ENCODE measurements around the gene CD248.
"Not testable (repeated sequence)": the region's sequence is repeated elsewhere in the genome, so short reads cannot be mapped to it uniquely, and the experiment has no call there.

The CD248 gene

DNA sequence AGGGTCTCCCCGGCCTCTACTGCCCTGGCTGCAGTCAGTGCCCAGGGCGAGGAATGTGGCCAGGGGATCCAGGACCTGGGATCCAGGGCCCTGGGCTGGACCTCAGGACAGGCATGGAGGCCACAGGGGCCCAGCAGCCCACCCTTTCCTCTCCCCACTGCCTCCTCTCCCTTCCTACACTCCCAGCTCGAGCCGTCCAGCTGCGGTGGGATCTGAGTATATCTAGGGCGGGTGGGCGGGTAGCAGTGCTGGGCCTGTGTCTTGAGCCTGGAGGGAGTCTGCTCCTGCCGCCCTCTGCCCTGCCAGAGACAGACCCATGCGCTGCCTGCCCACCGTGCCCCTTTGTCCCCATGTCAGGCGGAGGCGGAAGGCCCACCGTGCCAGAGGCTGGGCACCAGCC is 40.2 kb downstream of the CD248 start:
- H3K27me3 ChIP-seq (ENCODE audit: insufficient read depth, poor library complexity, severe bottlenecking); H3K4me3 ChIP-seq (replicated peaks; ENCODE audit: insufficient read depth, low read length); DNase-seq (ENCODE audit: low read depth in 1 of 2, low spot score in 1 of 2); H3K27ac ChIP-seq (replicated peaks): not testable (repeated sequence)

DNA sequence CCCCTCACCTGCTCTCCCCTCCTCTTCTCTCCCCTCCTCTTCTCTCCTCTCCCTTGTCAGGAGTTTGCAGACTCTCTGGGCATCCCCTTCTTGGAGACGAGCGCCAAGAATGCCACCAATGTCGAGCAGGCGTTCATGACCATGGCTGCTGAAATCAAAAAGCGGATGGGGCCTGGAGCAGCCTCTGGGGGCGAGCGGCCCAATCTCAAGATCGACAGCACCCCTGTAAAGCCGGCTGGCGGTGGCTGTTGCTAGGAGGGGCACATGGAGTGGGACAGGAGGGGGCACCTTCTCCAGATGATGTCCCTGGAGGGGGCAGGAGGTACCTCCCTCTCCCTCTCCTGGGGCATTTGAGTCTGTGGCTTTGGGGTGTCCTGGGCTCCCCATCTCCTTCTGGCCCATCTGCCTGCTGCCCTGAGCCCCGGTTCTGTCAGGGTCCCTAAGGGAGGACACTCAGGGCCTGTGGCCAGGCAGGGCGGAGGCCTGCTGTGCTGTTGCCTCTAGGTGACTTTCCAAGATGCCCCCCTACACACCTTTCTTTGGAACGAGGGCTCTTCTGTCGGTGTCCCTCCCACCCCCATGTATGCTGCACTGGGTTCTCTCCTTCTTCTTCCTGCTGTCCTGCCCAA is 40.7 kb downstream of the CD248 start:
- no peaks in the 10 kb centered on the region for H3K27me3 ChIP-seq (ENCODE audit: insufficient read depth, poor library complexity, severe bottlenecking)
- no peak overlapping the region for H3K4me3 ChIP-seq (replicated peaks; ENCODE audit: insufficient read depth, low read length)
- DNase-seq (ENCODE audit: low read depth in 1 of 2, low spot score in 1 of 2), result no peak
- H3K27ac ChIP-seq (replicated peaks), result no peak overlapping the region
- TF ChIP-seq, protein P1, sequence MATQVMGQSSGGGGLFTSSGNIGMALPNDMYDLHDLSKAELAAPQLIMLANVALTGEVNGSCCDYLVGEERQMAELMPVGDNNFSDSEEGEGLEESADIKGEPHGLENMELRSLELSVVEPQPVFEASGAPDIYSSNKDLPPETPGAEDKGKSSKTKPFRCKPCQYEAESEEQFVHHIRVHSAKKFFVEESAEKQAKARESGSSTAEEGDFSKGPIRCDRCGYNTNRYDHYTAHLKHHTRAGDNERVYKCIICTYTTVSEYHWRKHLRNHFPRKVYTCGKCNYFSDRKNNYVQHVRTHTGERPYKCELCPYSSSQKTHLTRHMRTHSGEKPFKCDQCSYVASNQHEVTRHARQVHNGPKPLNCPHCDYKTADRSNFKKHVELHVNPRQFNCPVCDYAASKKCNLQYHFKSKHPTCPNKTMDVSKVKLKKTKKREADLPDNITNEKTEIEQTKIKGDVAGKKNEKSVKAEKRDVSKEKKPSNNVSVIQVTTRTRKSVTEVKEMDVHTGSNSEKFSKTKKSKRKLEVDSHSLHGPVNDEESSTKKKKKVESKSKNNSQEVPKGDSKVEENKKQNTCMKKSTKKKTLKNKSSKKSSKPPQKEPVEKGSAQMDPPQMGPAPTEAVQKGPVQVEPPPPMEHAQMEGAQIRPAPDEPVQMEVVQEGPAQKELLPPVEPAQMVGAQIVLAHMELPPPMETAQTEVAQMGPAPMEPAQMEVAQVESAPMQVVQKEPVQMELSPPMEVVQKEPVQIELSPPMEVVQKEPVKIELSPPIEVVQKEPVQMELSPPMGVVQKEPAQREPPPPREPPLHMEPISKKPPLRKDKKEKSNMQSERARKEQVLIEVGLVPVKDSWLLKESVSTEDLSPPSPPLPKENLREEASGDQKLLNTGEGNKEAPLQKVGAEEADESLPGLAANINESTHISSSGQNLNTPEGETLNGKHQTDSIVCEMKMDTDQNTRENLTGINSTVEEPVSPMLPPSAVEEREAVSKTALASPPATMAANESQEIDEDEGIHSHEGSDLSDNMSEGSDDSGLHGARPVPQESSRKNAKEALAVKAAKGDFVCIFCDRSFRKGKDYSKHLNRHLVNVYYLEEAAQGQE (IDR thresholded peaks at IDR 0.05; ENCODE audit: insufficient replicate concordance, low read depth), result no peak
- TF ChIP-seq GABPA (IDR thresholded peaks at IDR 0.05; ENCODE audit: low read depth), result no peak
- TF ChIP-seq, protein P2, sequence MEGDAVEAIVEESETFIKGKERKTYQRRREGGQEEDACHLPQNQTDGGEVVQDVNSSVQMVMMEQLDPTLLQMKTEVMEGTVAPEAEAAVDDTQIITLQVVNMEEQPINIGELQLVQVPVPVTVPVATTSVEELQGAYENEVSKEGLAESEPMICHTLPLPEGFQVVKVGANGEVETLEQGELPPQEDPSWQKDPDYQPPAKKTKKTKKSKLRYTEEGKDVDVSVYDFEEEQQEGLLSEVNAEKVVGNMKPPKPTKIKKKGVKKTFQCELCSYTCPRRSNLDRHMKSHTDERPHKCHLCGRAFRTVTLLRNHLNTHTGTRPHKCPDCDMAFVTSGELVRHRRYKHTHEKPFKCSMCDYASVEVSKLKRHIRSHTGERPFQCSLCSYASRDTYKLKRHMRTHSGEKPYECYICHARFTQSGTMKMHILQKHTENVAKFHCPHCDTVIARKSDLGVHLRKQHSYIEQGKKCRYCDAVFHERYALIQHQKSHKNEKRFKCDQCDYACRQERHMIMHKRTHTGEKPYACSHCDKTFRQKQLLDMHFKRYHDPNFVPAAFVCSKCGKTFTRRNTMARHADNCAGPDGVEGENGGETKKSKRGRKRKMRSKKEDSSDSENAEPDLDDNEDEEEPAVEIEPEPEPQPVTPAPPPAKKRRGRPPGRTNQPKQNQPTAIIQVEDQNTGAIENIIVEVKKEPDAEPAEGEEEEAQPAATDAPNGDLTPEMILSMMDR (IDR thresholded peaks at IDR 0.05; ENCODE audit: insufficient read depth, low read length), result no peak
- no peak for TF ChIP-seq SPI1 (IDR thresholded peaks at IDR 0.05; ENCODE audit: borderline replicate concordance, low read depth)
- no peak for TF ChIP-seq POLR2AphosphoS5 (IDR thresholded peaks at IDR 0.05; ENCODE audit: low read depth)

DNA sequence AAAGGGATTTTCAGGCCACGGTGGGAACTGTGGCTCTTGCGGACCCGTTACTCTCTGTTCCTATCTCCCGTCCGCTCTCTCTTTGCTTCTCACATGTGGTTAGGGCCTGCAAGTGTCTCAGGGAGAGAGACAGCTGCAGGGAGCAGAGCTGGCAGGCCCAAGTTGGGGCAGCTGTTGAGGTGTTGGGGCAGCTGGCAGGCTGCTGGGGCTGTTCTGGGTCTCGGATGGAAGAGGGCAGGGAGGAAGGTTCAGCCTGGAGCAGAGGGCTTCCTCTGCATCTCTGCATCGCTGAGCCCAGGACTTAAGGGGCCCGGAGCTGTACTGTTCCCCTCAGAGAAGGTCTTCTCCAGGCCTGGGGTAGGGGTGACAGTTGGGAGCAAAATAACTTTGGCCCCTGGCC is 41.4 kb downstream of the CD248 start:
- Histone ChIP-seq H3K27me3 (ENCODE audit: insufficient read depth, poor library complexity, severe bottlenecking) (no peaks in the 10 kb centered on the region), H3K4me3 (replicated peaks; ENCODE audit: insufficient read depth, low read length) (no peak overlapping the region), H3K27ac (replicated peaks) (no peak overlapping the region)
- TF ChIP-seq SPI1 (IDR thresholded peaks at IDR 0.05; ENCODE audit: borderline replicate concordance, low read depth) (no peak), POLR2AphosphoS5 (IDR thresholded peaks at IDR 0.05; ENCODE audit: low read depth) (no peak), GABPA (IDR thresholded peaks at IDR 0.05; ENCODE audit: low read depth) (no peak)
- TF ChIP-seq, protein P2 (IDR thresholded peaks at IDR 0.05; ENCODE audit: insufficient read depth, low read length), result no peak
- TF ChIP-seq, protein P1 (IDR thresholded peaks at IDR 0.05; ENCODE audit: insufficient replicate concordance, low read depth), result no peak
- DNase-seq (ENCODE audit: low read depth in 1 of 2, low spot score in 1 of 2), result no peak

DNA sequence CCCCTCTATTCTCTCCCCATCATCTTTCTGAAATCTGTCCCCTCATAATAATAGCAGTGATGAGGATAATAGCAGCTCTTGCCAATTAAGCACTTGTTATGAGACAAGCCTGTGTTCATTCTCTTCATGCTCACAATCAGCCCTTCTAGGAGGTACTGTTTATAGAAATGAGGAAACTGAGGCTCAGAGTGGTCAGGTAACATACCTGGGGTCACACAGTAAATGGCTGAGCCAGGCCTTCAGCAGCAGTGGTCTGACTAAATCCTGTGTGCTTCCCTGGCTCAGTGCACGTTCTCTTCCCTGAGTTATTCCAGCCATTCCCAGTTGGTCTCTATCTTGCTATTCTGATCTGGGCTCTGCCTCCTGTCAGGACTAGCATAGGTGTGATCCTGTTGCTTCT is 42.6 kb downstream of the CD248 start:
- DNase-seq (ENCODE audit: low read depth in 1 of 2, low spot score in 1 of 2), result no peak
- Histone ChIP-seq H3K27me3 (ENCODE audit: insufficient read depth, poor library complexity, severe bottlenecking) (no peaks in the 10 kb centered on the region), H3K4me3 (replicated peaks; ENCODE audit: insufficient read depth, low read length) (no peak overlapping the region), H3K27ac (replicated peaks) (no peak overlapping the region)
- TF ChIP-seq, protein P2 (IDR thresholded peaks at IDR 0.05; ENCODE audit: insufficient read depth, low read length), result no peak
- no peak for TF ChIP-seq GABPA (IDR thresholded peaks at IDR 0.05; ENCODE audit: low read depth)
- TF ChIP-seq POLR2AphosphoS5 (IDR thresholded peaks at IDR 0.05; ENCODE audit: low read depth), result no peak
- TF ChIP-seq, protein P1 (IDR thresholded peaks at IDR 0.05; ENCODE audit: insufficient replicate concordance, low read depth), result no peak
- no peak for TF ChIP-seq SPI1 (IDR thresholded peaks at IDR 0.05; ENCODE audit: borderline replicate concordance, low read depth)

Data from HL-60 (cell line).